ENCODE measurements around the gene SLC41A1. TPM values are rescaled to one million over a fixed set of nuclear protein-coding genes. Genes with fewer than 3 reads are reported as not detected.

SLC41A1 gene
- total and polyA plus RNA-seq, 2 experiments from 2014 or later, result 21.3 to 22.4 TPM

DNA sequence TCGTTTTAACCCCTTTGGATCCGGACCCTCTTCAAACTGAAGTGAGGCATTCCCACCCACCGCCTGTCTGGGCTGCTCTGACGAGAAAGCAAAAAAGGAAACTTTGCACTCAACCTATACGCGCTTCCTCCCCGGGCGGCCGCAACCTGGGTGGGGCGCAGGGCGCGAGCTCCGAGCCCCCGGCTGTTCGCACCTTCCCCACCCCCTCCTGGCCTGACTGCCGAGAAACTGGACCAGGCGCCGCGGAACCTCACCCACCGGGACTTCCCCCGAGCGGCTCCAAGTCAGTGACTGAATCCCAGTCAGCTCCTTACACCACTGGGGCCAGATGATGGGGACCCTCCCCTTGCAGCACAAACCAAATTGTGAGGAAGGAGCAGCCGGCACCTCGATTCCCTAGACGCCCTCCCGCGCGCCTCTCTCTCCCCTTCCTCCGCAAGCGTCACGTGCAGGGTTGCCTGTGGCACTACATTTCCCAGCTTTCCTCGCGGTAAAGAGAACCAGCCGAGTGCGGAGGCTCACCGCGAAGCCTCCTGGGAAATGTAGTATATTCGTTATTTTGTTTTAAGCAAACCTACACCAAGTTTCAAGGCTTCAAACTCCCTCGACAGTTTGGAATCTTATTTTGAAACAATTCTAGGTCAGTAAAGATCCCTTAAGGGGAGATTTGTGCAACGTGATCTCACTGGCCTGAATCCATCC, 37.8 kb downstream of the SLC41A1 start, which contains the start of gene RAB29:
Gene RAB29 (minus strand): TSS at position 468 of the 702 bp plus-strand sequence. CDS start 526 bp downstream, outside the sequence.
- peak within 1 kb of the TSS; percentile 79 for H3K4me3 ChIP-seq

DNA sequence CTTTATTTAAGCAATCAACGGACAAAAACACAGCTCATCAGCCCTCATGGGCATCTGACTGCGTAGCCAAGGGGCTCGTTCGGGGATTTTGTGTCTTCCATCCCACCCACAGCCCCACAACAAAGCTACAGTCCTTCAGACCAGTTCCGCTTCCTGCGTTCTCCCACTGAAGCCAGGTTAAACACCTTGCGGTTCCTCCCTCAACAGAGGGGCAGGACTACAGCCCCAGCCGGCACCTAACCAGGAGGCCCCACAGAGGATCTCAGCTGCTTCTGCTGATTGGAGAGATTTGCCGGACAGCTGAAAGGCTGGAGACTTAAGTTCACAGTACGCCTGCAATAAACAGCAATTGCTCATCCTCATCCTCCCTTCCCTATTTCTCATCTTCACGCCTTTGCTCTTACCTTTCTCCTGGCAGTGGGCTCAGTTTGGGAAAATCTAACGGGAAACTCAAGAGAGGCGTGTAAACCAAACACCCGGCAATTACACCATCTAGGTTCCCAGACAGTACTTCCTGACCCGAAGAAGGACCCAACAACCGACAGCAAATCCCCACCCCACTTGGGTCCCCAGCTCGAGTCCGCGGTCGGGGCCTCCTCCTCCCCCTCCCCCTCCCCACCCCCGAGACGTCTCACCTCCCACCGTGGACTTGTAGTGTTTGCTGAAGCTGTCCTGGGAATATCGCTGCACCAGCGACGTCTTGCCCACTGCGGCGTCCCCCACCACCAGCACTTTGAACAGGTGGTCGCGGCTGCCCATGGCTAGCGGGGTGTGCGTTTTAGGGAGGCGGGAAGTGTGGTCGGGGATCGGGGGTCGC, 38.6 kb downstream of the SLC41A1 start:
- Histone ChIP-seq H2AFZ (peak overlapping the region; percentile 89), H4K20me1 (ENCODE audit: insufficient read depth) (no peaks in the 10 kb centered on the region), H3K79me2 (ENCODE audit: insufficient read depth) (no peaks in the 10 kb centered on the region), H3K27ac (no peak overlapping the region), H3K9me2 (ENCODE audit: insufficient read depth) (no peaks in the 10 kb centered on the region), H3K9ac (peak overlapping the region; percentile 74), H3K36me3 (ENCODE audit: low read depth) (no peaks in the 10 kb centered on the region), H3K9me3 (ENCODE audit: low read depth) (no peaks in the 10 kb centered on the region), H3F3A (ENCODE audit: insufficient read depth) (no peaks in the 10 kb centered on the region), H3K27me3 (replicated peaks; ENCODE audit: insufficient read depth) (no peaks in the 10 kb centered on the region), H3K4me3 (peak overlapping the region; percentile 79), H3K4me2 (ENCODE audit: unreplicated experiment) (peak overlapping the region; percentile 73), H3K4me1 (ENCODE audit: insufficient read depth) (peaks cover 15% of the 10 kb centered on the region)
- WGBS, 2 experiments (ENCODE audit: low coverage in 1 of 2, low lambda C conversion rate in 2 of 2, missing lambda C conversion rate in 2 of 2), result 21 to 25% methylated on average over 28 to 36 of the region's 36 CpGs
- in situ Hi-C loops (cut with MboI), result no loop called here
- TF ChIP-seq EZH2phosphoT487 (IDR thresholded peaks at IDR 0.05; ENCODE audit: insufficient read depth, low read depth) (no peak), EZH2 (IDR thresholded peaks at IDR 0.05; ENCODE audit: insufficient read depth, poor library complexity, severe bottlenecking) (no peak)
- DNase-seq, result peak; percentile 38

More for the DNA sequence above, 37.8 kb downstream of the SLC41A1 start, which contains the start of gene RAB29:
- Histone ChIP-seq H3K79me2 (ENCODE audit: insufficient read depth) (no peaks in the 10 kb centered on the region), H3K27ac (peak within 1 kb of the TSS; percentile 34; the same call in 1 of the 2 replicates), H3F3A (ENCODE audit: insufficient read depth) (no peaks in the 10 kb centered on the region), H2AFZ (peak within 1 kb of the TSS; percentile 89), H3K27me3 (replicated peaks; ENCODE audit: insufficient read depth) (no peaks in the 10 kb centered on the region), H3K9ac (peak within 1 kb of the TSS; percentile 74), H3K9me3 (ENCODE audit: low read depth) (no peaks in the 10 kb centered on the region), H3K36me3 (ENCODE audit: low read depth) (no peaks in the 10 kb centered on the region), H3K4me2 (ENCODE audit: unreplicated experiment) (peak within 1 kb of the TSS; percentile 73), H3K9me2 (ENCODE audit: insufficient read depth) (no peaks in the 10 kb centered on the region), H3K4me1 (ENCODE audit: insufficient read depth) (peaks cover 8% of the 10 kb centered on the region; the same call in 1 of the 2 replicates), H4K20me1 (ENCODE audit: insufficient read depth) (no peaks in the 10 kb centered on the region)
- DNase-seq, result peak; percentile 92
- in situ Hi-C loops (cut with MboI), result no loop called here
- WGBS, 2 experiments (ENCODE audit: low coverage in 1 of 2, low lambda C conversion rate in 2 of 2, missing lambda C conversion rate in 2 of 2), result 1 to 2% methylated on average over 40 of the region's 40 CpGs
- TF ChIP-seq EZH2phosphoT487 (IDR thresholded peaks at IDR 0.05; ENCODE audit: insufficient read depth, low read depth) (no peak), EZH2 (IDR thresholded peaks at IDR 0.05; ENCODE audit: insufficient read depth, poor library complexity, severe bottlenecking) (no peak)

DNA sequence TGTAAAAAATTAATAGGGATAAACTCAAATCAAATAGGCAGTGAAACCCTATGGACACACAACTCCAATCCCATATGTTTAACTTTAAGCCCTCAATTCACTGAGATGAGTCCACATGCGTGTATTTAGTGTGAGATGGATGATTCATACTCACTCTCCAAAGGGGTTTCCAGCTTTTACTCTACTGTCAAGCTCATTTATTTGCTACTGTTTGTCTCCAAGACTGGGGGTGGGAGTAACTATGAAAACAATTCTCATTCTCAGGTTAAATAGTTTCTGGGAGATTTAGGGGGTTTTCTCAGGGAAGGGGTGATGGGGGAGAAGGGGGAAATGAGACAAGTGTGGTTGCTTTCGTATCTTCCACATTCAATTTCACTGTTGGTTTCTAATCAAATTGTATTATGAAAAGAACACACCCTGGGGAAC, 40.4 kb downstream of the SLC41A1 start:
- no peak overlapping the region for H3K4me3 ChIP-seq
- H3K79me2 ChIP-seq (ENCODE audit: insufficient read depth), result no peaks in the 10 kb centered on the region
- TF ChIP-seq EZH2 (IDR thresholded peaks at IDR 0.05; ENCODE audit: insufficient read depth, poor library complexity, severe bottlenecking), result no peak
- TF ChIP-seq EZH2phosphoT487 (IDR thresholded peaks at IDR 0.05; ENCODE audit: insufficient read depth, low read depth), result no peak
- H2AFZ ChIP-seq, result no peak overlapping the region
- no peak overlapping the region for H3K9ac ChIP-seq
- no peaks in the 10 kb centered on the region for H3K9me3 ChIP-seq (ENCODE audit: low read depth)
- H3K27me3 ChIP-seq (replicated peaks; ENCODE audit: insufficient read depth), result no peaks in the 10 kb centered on the region
- peak; percentile 10 for DNase-seq
- H4K20me1 ChIP-seq (ENCODE audit: insufficient read depth), result no peaks in the 10 kb centered on the region
- H3F3A ChIP-seq (ENCODE audit: insufficient read depth), result no peaks in the 10 kb centered on the region
- H3K27ac ChIP-seq, result no peak overlapping the region
- in situ Hi-C loops (cut with MboI), result no loop called here
- peaks cover 18% of the 10 kb centered on the region for H3K4me1 ChIP-seq (ENCODE audit: insufficient read depth)
- H3K36me3 ChIP-seq (ENCODE audit: low read depth), result no peaks in the 10 kb centered on the region
- no peaks in the 10 kb centered on the region for H3K9me2 ChIP-seq (ENCODE audit: insufficient read depth)
- 91% methylated on average over 2 of the region's 2 CpGs for WGBS, 2 experiments (ENCODE audit: low coverage in 1 of 2, low lambda C conversion rate in 2 of 2, missing lambda C conversion rate in 2 of 2)
- no peak overlapping the region for H3K4me2 ChIP-seq (ENCODE audit: unreplicated experiment)

DNA sequence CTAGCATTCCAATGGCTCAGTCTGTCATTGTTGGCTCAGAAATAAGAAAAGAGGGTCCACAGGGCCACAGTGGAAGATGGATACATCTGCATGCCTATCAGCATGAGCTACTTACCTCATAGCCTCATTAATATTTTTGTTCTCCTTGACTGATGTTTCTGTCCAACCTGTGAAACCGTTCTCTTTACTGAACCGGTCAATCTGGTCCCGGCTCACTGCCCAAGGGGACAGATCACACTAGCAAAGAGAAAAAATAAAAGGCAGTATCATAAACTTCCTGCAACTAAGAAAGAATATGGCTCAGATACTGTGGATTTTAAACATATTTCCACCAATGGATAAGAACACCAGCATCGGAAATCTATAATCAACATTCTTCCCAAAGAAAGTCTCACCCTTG, 42.4 kb downstream of the SLC41A1 start:
- H3K4me2 ChIP-seq (ENCODE audit: unreplicated experiment), result no peak overlapping the region
- H2AFZ ChIP-seq, result no peak overlapping the region
- in situ Hi-C loops (cut with MboI), result no loop called here
- 87 to 89% methylated on average over 4 of the region's 4 CpGs for WGBS, 2 experiments (ENCODE audit: low coverage in 1 of 2, low lambda C conversion rate in 2 of 2, missing lambda C conversion rate in 2 of 2)
- H3K27me3 ChIP-seq (replicated peaks; ENCODE audit: insufficient read depth), result no peaks in the 10 kb centered on the region
- no peak overlapping the region for H3K4me3 ChIP-seq
- no peaks in the 10 kb centered on the region for H3F3A ChIP-seq (ENCODE audit: insufficient read depth)
- TF ChIP-seq EZH2 (IDR thresholded peaks at IDR 0.05; ENCODE audit: insufficient read depth, poor library complexity, severe bottlenecking) (no peak), EZH2phosphoT487 (IDR thresholded peaks at IDR 0.05; ENCODE audit: insufficient read depth, low read depth) (no peak)
- no peak overlapping the region for H3K9ac ChIP-seq
- H3K36me3 ChIP-seq (ENCODE audit: low read depth), result no peaks in the 10 kb centered on the region
- no peaks in the 10 kb centered on the region for H3K9me3 ChIP-seq (ENCODE audit: low read depth)
- no peak for DNase-seq
- H4K20me1 ChIP-seq (ENCODE audit: insufficient read depth), result no peaks in the 10 kb centered on the region
- H3K9me2 ChIP-seq (ENCODE audit: insufficient read depth), result no peaks in the 10 kb centered on the region
- no peaks in the 10 kb centered on the region for H3K79me2 ChIP-seq (ENCODE audit: insufficient read depth)
- peaks cover 18% of the 10 kb centered on the region for H3K4me1 ChIP-seq (ENCODE audit: insufficient read depth)
- no peak overlapping the region for H3K27ac ChIP-seq

All from GM23248 (cell line).